ENCODE measurements around the gene AXIN2.

DNA sequence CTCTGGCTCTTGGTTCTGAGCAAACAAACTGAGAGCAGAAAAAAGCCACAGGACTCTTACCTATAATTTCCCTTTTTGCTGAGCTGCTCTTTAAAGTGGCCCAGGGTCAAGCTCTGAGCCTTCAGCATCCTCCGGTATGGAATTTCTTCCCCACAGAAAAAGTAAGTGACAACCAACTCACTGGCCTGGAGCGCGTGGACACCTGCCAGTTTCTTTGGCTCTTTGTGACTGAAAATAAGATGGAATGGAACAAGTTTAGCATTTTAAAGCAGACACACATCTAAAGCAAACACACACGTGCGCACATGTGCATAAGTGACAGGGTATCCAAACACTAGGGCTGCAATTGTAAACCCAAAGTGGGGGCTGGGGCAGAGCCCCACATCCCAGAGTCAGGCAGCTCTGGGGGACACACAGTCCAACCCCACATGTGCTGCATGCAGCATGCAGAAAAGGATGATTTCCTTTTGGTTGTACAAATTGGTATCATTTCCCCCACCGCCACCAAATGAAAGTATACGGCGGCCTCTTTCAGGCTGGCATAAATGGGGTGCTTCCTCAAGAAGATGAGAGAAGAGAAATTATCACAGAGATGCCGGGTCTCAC is 27.5 kb downstream of the AXIN2 start:
- TF ChIP-seq POLR2A (IDR thresholded peaks at IDR 0.05): no peak
- TF ChIP-seq EP300 (IDR thresholded peaks at IDR 0.05): no peak

Measured in tibial nerve (tissue), 3 donors.